OCI-LY1 (cell line): ENCODE results near the gene TAS2R43.
"Not testable (repeated sequence)": the region's sequence is repeated elsewhere in the genome, so short reads cannot be mapped to it uniquely, and the experiment has no call there.

ENCODE experiments used
- H2AFZ ChIP-seq: fragments of 200-600 bp; sonication (generic), shearing (Covaris generic); 2 replicates; pipeline ENCODE4 v1.6.0; 2014; ENCODE audit warnings: antibody characterized with exemption, mild to moderate bottlenecking, low read length
- H3F3A ChIP-seq: fragments of 200-600 bp; sonication (generic), shearing (Covaris generic); 2 replicates; pipeline ENCODE4 v1.6.0; 2014; ENCODE audit warnings: mild to moderate bottlenecking, antibody characterized with exemption, low read length, moderate library complexity; ENCODE audit not compliant: insufficient read depth
- H3K27ac ChIP-seq: fragments of 200-600 bp; sonication (generic); 2 replicates; pipeline ENCODE4 v1.5.1; 2014; ENCODE audit warnings: low read length, mixed run types, mild to moderate bottlenecking, low read depth; ENCODE audit not compliant: poor library complexity, severe bottlenecking
- H3K27me3 ChIP-seq: fragments of 200-600 bp; sonication (generic); 2 replicates; pipeline ENCODE4 v1.6.0; 2014; ENCODE audit warnings: antibody characterized with exemption, mild to moderate bottlenecking, low read length, moderate library complexity; ENCODE audit not compliant: insufficient read depth
- H3K36me3 ChIP-seq: fragments of 200-600 bp; sonication (generic); 2 replicates; pipeline ENCODE4 v1.6.1; 2014; ENCODE audit warnings: mild to moderate bottlenecking, antibody characterized with exemption, low read length, moderate library complexity, mixed read lengths; ENCODE audit not compliant: insufficient read depth
- H3K4me1 ChIP-seq: fragments of 200-600 bp; sonication (generic); 2 replicates; pipeline ENCODE4 v1.5.1; 2014; ENCODE audit warnings: mild to moderate bottlenecking, low read length, moderate library complexity; ENCODE audit not compliant: insufficient read depth, severe bottlenecking
- H3K4me2 ChIP-seq: fragments of 200-600 bp; sonication (generic), shearing (Covaris generic); 2 replicates; pipeline ENCODE4 v1.6.1; 2014; ENCODE audit warnings: low read length
- H3K4me3 ChIP-seq: fragments of 200-600 bp; sonication (generic); 2 replicates; pipeline ENCODE4 v1.5.1; 2014; ENCODE audit warnings: low read length, low read depth, mild to moderate bottlenecking, mixed read lengths; ENCODE audit not compliant: poor library complexity, severe bottlenecking
- H3K79me2 ChIP-seq: fragments of 200-600 bp; shearing (Covaris generic); 2 replicates; pipeline ENCODE4 v1.6.1; 2016; ENCODE audit warnings: mixed run types, low read length, mixed read lengths; ENCODE audit not compliant: insufficient read depth
- H3K9ac ChIP-seq: fragments of 200-600 bp; sonication (generic), shearing (Covaris generic); 2 replicates; pipeline ENCODE4 v1.6.1; 2014; ENCODE audit warnings: mild to moderate bottlenecking, low read length, mixed read lengths
- H3K9me2 ChIP-seq: fragments of 200-600 bp; sonication (generic), shearing (Covaris generic); 2 replicates; pipeline ENCODE4 v1.6.1; 2014; ENCODE audit warnings: low read depth, mild to moderate bottlenecking, low read length, mixed read lengths
- H3K9me3 ChIP-seq: fragments of 200-600 bp; shearing (Covaris generic); 2 replicates; pipeline ENCODE4 v1.6.1; 2014; ENCODE audit warnings: low read length, mixed read lengths
- H4K20me1 ChIP-seq: fragments of 200-600 bp; sonication (generic), shearing (Covaris generic); 2 replicates; pipeline ENCODE4 v1.6.0; 2016; ENCODE audit warnings: mild to moderate bottlenecking, low read length; ENCODE audit not compliant: insufficient read depth
- CTCF ChIP-seq: fragments of 200-600 bp; sonication (generic), shearing (Covaris generic); IDR thresholded peaks from 2 replicates; pipeline ENCODE4 v1.5.1; 2017; ENCODE audit warnings: mild to moderate bottlenecking, antibody characterized with exemption, low read length, moderate library complexity, mixed read lengths
- EZH2 ChIP-seq: fragments of 200-600 bp; sonication (generic), shearing (Covaris generic); IDR thresholded peaks from 2 replicates; pipeline ENCODE4 v1.8.0; 2017; ENCODE audit warnings: borderline replicate concordance, mixed run types, mild to moderate bottlenecking, antibody characterized with exemption, low read length, moderate library complexity, mixed read lengths

TAS2R43 gene

DNA sequence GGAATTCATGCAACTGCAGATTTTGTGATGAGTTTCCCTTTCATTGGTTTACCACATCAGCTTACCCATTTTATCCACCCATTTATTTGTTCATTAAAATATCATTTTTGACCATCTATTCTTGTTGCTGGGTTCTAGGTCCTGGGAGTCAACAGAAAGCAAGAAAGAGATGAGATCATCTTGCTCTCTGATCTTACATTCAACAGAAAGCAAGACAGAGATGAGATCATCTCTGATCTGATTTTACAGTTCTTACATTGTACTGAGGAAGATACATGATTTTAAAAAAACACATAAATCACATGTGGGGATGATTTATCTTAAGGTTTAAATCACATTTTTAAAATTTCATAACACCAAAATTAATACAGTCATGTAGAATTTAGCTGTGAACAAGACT is 32.3 kb downstream of the TAS2R43 start:
- H3K27me3 ChIP-seq = no peaks in the 10 kb centered on the region
- H3K4me3 ChIP-seq = no peak overlapping the region
- no peak overlapping the region for H3K27ac ChIP-seq
- H3K4me2 ChIP-seq = no peak overlapping the region
- H2AFZ ChIP-seq = no peak overlapping the region
- H3K36me3 ChIP-seq = no peaks in the 10 kb centered on the region
- H3K4me1 ChIP-seq = no peaks in the 10 kb centered on the region
- TF ChIP-seq EZH2 (no peak), CTCF (no peak)
- no peaks in the 10 kb centered on the region for H3K9me3 ChIP-seq
- H3K9ac ChIP-seq = no peak overlapping the region
- H4K20me1 ChIP-seq = no peaks in the 10 kb centered on the region
- H3F3A ChIP-seq = no peaks in the 10 kb centered on the region
- no peaks in the 10 kb centered on the region for H3K79me2 ChIP-seq
- no peaks in the 10 kb centered on the region for H3K9me2 ChIP-seq

GRCh38 chr12:11059041-11059440 is 33.1 kb downstream of the TAS2R43 start:
- Histone ChIP-seq H3F3A (no peaks in the 10 kb centered on the region), H3K9me2 (no peaks in the 10 kb centered on the region), H3K4me1 (no peaks in the 10 kb centered on the region), H2AFZ (no peak overlapping the region), H3K4me2 (no peak overlapping the region), H4K20me1 (no peaks in the 10 kb centered on the region), H3K79me2 (no peaks in the 10 kb centered on the region), H3K27ac (no peak overlapping the region), H3K36me3 (no peaks in the 10 kb centered on the region), H3K9ac (no peak overlapping the region), H3K9me3 (no peaks in the 10 kb centered on the region), H3K27me3 (no peaks in the 10 kb centered on the region), H3K4me3 (no peak overlapping the region)
- TF ChIP-seq EZH2 (no peak), CTCF (no peak)

- Histone ChIP-seq H2AFZ (no peak overlapping the region), H3K4me2 (no peak overlapping the region), H3K36me3 (peaks cover 5% of the 10 kb centered on the region; the same call in 1 of the 2 replicates), H3F3A (no peaks in the 10 kb centered on the region), H3K9me3 (peaks cover 5% of the 10 kb centered on the region; the same call in 1 of the 2 replicates), H3K9me2 (no peaks in the 10 kb centered on the region), H3K27me3 (no peaks in the 10 kb centered on the region), H3K4me3 (no peak overlapping the region), H3K79me2 (no peaks in the 10 kb centered on the region), H3K9ac (no peak overlapping the region), H4K20me1 (no peaks in the 10 kb centered on the region), H3K4me1 (no peaks in the 10 kb centered on the region), H3K27ac (no peak overlapping the region)
- TF ChIP-seq CTCF (no peak), EZH2 (no peak)
Observed at GRCh38 chr12:11055306-11055705, 36.8 kb downstream of the TAS2R43 start.

DNA sequence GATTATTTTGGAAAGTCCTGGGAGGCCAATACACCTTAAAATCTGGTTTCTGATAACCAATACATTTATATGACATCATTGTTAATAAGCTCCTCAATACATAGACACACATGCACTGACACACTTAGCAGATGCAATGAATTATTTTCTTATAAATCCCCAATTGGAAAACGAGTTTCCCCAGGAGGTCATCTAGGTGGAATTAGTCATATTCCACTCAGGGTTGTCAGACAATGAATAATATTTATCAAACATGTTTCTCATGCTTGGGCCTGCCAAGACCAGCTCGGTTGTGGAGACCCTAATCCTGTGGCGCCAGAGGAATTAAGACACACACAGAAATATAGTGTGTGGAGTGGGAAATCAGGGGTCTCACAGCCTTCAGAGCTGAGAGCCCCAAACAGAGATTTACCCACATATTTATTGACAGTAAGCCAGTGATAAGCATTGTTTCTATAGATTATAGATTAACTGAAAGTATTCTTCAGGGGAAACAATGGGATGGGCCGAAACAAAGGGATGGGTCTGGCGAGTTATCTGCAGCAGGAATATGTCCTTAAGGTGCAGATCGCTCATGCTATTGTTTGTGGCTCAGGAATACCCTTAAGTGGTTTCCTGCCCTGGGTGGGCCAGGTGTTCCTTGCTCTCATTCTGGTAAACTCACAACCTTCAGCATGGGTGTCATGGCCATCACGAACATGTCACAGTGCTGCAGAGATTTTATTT is 42.1 kb downstream of the TAS2R43 start:
- not testable (repeated sequence) for H3F3A ChIP-seq, H4K20me1 ChIP-seq, H3K9ac ChIP-seq, H3K27me3 ChIP-seq, H3K4me1 ChIP-seq, H3K79me2 ChIP-seq, H3K9me2 ChIP-seq, H3K4me3 ChIP-seq, H3K9me3 ChIP-seq, H3K27ac ChIP-seq, H3K4me2 ChIP-seq, H2AFZ ChIP-seq
- H3K36me3 ChIP-seq = peaks cover 21% of the 10 kb centered on the region

DNA sequence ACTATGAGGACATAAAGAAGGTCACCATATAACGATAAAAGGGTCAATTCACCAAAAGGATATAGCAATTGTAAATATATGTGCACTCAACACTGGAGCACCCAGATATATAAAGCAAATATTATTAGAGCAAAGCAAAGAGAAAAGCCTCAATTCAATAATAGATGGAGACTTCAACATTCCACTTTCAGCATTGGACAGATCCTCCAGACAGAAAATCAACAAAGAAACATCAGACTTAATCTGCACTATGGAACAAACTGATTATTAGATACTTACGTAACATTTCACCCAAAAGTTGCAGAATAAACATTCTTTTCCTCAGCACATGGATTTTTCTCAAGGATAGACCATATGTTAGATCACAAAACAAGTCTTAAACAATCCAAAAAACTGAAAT is 50.7 kb downstream of the TAS2R43 start:
- H3K4me1 ChIP-seq, H4K20me1 ChIP-seq, H3K9me2 ChIP-seq, H3F3A ChIP-seq, H3K27me3 ChIP-seq, H3K27ac ChIP-seq, H2AFZ ChIP-seq, H3K79me2 ChIP-seq, H3K9ac ChIP-seq, H3K4me2 ChIP-seq, H3K4me3 ChIP-seq, H3K9me3 ChIP-seq: not testable (repeated sequence)
- peaks cover 17% of the 10 kb centered on the region; the same call in 1 of the 2 replicates for H3K36me3 ChIP-seq
